HEK293T (cell line): ENCODE data around the gene PIAS1.

Experiments used
- BHLHE40 ChIP-seq: fragments of 450-650 bp; IDR thresholded peaks from 2 replicates; pipeline ENCODE4 v1.6.1; 2016; ENCODE audit warnings: mild to moderate bottlenecking, moderate library complexity, borderline replicate concordance
- CTBP1 ChIP-seq: fragments of 450-650 bp; IDR thresholded peaks from 2 replicates; pipeline ENCODE4 v1.6.1; 2016; ENCODE audit warnings: borderline replicate concordance
- ELF4 ChIP-seq: fragments of 450-650 bp; IDR thresholded peaks from 2 replicates; pipeline ENCODE4 v1.6.1; 2017; ENCODE audit warnings: antibody characterized with exemption
- FOXA1 ChIP-seq: fragments of 450-650 bp; IDR thresholded peaks from 2 replicates; pipeline ENCODE4 v1.6.1; 2016; ENCODE audit warnings: mild to moderate bottlenecking
- FOXK2 ChIP-seq: fragments of 450-650 bp; IDR thresholded peaks from 2 replicates; pipeline ENCODE4 v1.6.1; 2016; ENCODE audit warnings: mild to moderate bottlenecking
- FOXM1 ChIP-seq: fragments of 450-650 bp; IDR thresholded peaks from 2 replicates; pipeline ENCODE4 v1.6.1; 2017; ENCODE audit warnings: mild to moderate bottlenecking, borderline replicate concordance
- HDGF ChIP-seq: fragments of 450-650 bp; IDR thresholded peaks from 2 replicates; pipeline ENCODE4 v1.6.1; 2017; ENCODE audit warnings: antibody characterized with exemption, borderline replicate concordance
- L3MBTL2 ChIP-seq: fragments of 450-650 bp; conservative IDR thresholded peaks from 2 replicates; pipeline ENCODE4 v1.6.1; 2016; ENCODE audit warnings: mild to moderate bottlenecking
- NFRKB ChIP-seq: fragments of 450-650 bp; IDR thresholded peaks from 2 replicates; pipeline ENCODE4 v1.6.1; 2016; ENCODE audit warnings: mild to moderate bottlenecking, moderate library complexity
- PKNOX1 ChIP-seq: fragments of 450-650 bp; IDR thresholded peaks from 2 replicates; pipeline ENCODE4 v1.6.1; 2016
- SP1 ChIP-seq: fragments of 450-650 bp; IDR thresholded peaks from 2 replicates; pipeline ENCODE4 v1.6.1; 2017

GRCh38 chr15:68232937-68233336 lies 178.8 kb downstream of the PIAS1 start:
- TF ChIP-seq CTBP1 (no peak), ELF4 (no peak), SP1 (no peak), L3MBTL2 (no peak), NFRKB (no peak), FOXK2 (no peak), BHLHE40 (no peak), FOXM1 (no peak), HDGF (no peak), PKNOX1 (no peak), FOXA1 (no peak)
